ENCODE measurements around the gene FRMPD4.
A peak's percentile ranks its signal among the peaks of the same experiment; 100 is the strongest.

FRMPD4 gene

DNA sequence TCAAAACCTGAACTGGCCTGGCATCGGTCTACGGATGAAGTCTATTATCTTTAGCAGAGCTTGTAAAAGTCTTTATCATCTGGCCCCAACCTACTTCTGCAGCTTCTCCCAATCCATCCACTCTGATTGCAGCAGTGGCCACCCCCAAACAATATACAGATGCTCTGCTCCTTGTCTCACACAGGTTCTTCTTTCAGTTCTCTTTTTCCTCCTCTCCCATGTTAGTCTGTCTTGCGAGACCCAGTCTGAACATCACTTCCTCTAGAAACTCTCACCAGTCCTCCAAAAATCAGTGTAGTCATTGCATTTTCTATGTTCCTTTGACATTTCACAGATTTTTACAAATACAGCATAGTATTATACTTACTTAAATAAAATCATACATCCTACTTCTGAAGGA, 163.0 kb downstream of the FRMPD4 start:
- DNase-seq (ENCODE audit: low read depth), result no peak
- H3K4me3 ChIP-seq (ENCODE audit: control insufficient read depth, low read depth, low read length), result no peak overlapping the region
- TF ChIP-seq, protein P1, sequence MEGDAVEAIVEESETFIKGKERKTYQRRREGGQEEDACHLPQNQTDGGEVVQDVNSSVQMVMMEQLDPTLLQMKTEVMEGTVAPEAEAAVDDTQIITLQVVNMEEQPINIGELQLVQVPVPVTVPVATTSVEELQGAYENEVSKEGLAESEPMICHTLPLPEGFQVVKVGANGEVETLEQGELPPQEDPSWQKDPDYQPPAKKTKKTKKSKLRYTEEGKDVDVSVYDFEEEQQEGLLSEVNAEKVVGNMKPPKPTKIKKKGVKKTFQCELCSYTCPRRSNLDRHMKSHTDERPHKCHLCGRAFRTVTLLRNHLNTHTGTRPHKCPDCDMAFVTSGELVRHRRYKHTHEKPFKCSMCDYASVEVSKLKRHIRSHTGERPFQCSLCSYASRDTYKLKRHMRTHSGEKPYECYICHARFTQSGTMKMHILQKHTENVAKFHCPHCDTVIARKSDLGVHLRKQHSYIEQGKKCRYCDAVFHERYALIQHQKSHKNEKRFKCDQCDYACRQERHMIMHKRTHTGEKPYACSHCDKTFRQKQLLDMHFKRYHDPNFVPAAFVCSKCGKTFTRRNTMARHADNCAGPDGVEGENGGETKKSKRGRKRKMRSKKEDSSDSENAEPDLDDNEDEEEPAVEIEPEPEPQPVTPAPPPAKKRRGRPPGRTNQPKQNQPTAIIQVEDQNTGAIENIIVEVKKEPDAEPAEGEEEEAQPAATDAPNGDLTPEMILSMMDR (IDR thresholded peaks at IDR 0.05; ENCODE audit: control insufficient read depth, insufficient read depth, low read depth, low read length, missing control alignments), result no peak

DNA sequence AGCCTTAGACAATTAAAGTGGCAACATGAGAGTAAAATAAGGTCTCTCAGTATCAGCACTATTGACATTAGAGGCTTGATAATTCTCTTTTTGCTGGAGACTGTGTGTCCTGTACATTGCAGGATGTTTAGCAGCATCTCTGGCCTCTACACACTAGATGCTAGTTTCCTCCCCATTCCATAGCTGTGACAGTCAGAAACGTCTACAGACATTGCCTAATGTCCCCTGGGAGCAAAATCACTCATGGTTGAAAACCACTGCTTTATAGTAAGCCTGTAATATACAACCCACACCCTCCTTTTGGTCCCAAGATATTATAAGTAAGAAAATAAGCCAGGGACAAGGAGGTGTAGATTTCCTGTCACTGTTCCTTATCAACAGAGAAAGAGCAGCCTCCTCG, 166.0 kb downstream of the FRMPD4 start:
- peak; percentile 7 for DNase-seq (ENCODE audit: low read depth)
- TF ChIP-seq, protein P1 (IDR thresholded peaks at IDR 0.05; ENCODE audit: control insufficient read depth, insufficient read depth, low read depth, low read length, missing control alignments), result no peak
- no peak overlapping the region for H3K4me3 ChIP-seq (ENCODE audit: control insufficient read depth, low read depth, low read length)

GRCh38 chrX:12307961-12308360, 169.7 kb downstream of the FRMPD4 start:
- DNase-seq (ENCODE audit: low read depth), result no peak
- TF ChIP-seq, protein P1 (IDR thresholded peaks at IDR 0.05; ENCODE audit: control insufficient read depth, insufficient read depth, low read depth, low read length, missing control alignments), result no peak
- no peak overlapping the region for H3K4me3 ChIP-seq (ENCODE audit: control insufficient read depth, low read depth, low read length)

DNA sequence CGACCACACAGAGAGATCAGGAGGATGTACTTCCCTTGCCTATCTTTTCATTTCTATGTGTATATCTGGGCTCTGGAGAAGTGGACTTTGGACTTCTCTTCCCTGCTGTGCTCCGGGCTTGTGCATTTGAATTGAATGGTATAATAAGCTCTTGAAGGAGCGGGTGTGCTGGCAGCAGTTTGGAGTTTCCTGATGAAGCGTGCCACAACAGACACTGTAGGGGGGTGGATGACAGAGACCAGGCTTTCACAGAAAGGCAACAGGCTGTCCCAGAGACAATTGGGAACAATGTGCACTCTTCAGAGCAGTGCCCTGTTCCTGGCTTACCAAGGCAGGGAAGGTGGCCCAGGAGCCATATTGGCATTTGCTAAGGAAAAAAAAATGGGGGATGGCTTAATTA, 170.1 kb downstream of the FRMPD4 start:
- TF ChIP-seq, protein P1 (IDR thresholded peaks at IDR 0.05; ENCODE audit: control insufficient read depth, insufficient read depth, low read depth, low read length, missing control alignments), result no peak
- DNase-seq (ENCODE audit: low read depth), result no peak
- no peak overlapping the region for H3K4me3 ChIP-seq (ENCODE audit: control insufficient read depth, low read depth, low read length)

GRCh38 chrX:12309040-12309743, 170.9 kb downstream of the FRMPD4 start:
- TF ChIP-seq, protein P1 (IDR thresholded peaks at IDR 0.05; ENCODE audit: control insufficient read depth, insufficient read depth, low read depth, low read length, missing control alignments), result no peak
- H3K4me3 ChIP-seq (ENCODE audit: control insufficient read depth, low read depth, low read length), result no peak overlapping the region
- no peak for DNase-seq (ENCODE audit: low read depth)

GRCh38 chrX:12309744-12310076, 171.4 kb downstream of the FRMPD4 start:
- no peak for DNase-seq (ENCODE audit: low read depth)
- H3K4me3 ChIP-seq (ENCODE audit: control insufficient read depth, low read depth, low read length), result no peak overlapping the region
- TF ChIP-seq, protein P1 (IDR thresholded peaks at IDR 0.05; ENCODE audit: control insufficient read depth, insufficient read depth, low read depth, low read length, missing control alignments), result no peak
